HG02642 (cell line): Measurements from ENCODE around the gene MICAL3.

Experiments
- ATAC-seq: cut with Tn5 transposase; IDR thresholded peaks from one replicate; pipeline ENCODE4 v1.9.1; 2021; ENCODE audit warnings: mild to moderate bottlenecking; ENCODE audit not compliant: unreplicated experiment, poor library complexity

MICAL3 gene

DNA sequence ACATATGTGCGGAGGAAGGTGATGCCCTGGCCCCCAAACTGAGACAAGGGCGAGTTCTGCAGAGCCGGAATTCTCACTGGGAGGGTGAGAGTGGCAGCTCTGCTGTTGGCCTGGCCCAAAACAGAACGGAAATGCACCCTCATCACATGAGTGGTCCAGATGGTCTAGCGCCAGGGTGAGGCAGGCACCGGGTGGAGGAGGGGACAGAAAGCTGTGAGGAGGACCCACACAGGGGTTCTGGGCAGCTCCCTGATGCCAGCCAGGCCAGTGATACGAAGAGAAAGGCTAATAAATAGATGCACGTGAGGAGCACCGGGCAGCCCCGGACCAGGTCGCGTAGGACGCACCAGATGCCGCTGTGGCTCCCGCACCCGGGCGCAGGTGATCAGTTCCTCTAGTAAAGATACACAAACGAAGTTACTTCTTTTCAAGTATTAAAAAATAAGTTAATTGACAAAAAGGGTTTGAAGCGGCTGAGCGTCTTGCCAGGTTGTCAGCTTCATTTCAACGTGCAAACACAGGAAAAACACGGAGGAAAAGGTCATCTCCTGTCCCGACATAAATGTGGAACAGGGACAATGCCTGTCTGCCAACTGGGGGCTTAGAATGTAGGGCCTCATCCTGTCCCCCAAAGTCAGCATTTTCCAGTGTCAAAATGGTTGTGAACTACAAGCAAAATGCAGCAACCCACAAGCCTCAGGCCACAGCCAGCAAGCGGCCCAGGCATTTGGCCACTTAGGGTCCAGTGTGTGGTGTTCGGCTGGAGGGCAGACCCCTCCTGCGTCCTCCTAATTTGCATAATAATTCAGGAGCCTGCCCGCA lies 234.8 kb downstream of the MICAL3 start:
- no peak for ATAC-seq

DNA sequence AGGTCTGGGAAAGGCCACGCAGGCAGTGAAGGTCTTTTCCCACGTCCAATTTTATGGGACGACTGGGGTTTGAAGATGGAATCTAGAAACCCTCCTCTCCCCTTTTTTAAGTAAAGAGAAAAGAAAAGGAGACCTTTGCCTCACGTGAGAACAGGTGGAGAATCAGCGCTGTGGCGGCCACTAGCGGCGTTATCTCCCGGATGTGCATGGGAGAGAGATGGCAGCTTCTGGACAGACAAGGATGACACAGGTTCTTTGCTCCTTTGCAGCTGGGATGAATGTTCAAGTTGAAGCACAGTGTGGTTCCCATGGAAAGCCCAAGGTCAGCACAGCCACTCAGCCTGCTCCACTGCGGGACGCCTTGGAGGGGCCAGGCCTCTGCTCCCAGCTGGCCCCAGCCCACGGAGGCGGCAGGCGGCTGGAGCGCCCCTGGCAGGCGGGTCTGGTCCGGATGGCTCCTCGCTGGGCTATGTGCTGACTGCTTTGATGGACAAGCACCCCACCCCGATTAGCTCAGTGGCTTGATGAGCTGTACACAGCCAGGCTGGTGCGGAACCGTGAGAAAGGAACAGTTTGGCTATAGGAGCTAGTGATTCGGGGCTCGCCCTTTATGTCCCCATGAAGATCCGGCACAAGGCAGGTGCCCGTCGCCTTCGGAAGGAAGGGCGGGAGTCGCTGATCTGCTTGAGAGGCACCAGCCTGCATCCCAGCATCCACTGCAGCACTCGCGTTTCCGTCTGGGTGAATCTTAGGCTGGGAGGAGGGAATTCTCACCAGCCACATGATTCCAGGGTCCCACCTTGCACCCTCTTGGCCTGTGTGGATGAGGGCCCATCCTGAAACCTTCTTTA lies 235.6 kb downstream of the MICAL3 start:
- ATAC-seq, result no peak

DNA sequence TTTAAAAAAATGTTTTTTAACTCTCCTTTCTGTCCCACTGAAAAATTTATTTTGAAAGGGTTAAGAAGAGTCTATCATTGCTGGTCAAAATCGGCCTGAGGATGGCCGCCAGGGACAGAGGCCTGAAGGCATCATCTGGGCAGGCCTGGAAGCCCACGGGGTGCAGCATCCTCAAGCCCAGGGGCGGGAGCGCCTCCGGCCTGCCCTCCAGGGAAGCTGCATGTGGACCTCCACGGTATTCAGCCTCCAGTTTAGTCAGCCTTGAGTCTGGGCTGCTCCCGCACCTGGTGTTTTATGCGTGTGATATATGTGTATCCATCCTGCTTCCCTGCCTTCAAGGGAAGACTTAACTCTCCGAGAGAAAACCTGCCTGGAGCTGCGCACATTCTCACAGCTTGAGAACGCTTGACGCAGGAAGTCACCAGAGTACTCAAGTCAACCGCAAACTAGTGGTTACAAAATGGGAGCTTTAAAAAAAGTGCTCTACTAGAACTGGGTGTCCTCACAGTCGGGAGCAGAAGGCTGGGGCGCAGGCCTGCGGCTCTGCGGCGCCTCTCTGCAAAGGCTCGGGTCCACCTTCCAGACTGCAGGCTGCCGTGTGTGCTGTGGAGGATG lies 236.5 kb downstream of the MICAL3 start:
- no peak for ATAC-seq

DNA sequence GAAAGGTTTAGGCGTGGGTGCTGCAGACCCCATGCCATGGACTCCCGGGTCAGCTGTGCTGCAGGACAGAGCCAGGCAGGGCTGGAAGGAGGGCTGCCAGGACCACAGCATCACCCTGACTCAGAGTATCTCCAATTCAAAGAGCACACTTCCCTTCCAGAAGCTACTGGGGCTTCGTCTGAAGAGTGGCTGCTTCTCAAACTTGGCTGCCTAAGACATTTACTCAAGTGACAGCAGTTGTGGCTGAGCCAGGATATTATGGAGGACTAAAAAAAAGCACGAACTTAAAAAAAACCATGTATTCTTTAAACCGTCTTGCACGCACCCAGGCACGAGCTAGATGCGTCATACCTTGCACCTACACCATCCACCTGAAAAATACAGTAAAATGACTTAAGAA lies 237.1 kb downstream of the MICAL3 start:
- ATAC-seq, result no peak

DNA sequence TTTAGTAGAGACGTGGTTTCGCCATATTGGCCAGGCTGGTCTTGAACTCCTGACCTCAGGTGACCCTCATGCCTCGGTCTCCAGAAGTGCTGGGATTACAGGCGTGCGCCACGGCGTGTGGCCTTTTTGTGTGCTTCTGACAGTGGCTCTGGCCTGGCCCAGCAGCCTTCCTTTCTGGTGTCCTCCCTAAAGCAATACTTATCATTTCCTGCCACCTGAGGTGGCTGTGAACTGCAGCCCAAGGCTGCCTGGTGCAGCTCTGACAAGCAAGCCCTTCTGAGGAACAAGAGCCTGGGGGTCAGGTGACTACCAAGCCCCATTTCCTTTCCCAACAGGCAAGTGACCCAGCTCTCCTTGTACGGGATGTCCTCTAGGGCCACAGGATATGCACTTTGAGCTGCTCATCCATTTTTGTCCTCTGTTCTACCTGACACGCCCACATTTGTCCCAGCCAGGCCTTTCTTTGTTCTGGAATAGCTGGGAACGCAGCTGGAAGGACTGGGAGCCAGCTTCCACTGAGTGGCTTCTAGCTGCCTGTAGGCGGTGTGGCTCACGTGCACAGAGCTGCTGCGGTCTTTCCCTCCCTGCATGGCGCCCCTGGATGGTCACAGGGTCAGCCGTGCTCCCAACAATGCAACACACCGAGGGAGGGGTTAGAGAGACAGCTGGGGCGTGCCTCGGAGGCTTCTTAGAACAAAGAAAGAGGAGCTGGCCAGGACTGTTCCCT lies 237.8 kb downstream of the MICAL3 start:
- no peak for ATAC-seq

DNA sequence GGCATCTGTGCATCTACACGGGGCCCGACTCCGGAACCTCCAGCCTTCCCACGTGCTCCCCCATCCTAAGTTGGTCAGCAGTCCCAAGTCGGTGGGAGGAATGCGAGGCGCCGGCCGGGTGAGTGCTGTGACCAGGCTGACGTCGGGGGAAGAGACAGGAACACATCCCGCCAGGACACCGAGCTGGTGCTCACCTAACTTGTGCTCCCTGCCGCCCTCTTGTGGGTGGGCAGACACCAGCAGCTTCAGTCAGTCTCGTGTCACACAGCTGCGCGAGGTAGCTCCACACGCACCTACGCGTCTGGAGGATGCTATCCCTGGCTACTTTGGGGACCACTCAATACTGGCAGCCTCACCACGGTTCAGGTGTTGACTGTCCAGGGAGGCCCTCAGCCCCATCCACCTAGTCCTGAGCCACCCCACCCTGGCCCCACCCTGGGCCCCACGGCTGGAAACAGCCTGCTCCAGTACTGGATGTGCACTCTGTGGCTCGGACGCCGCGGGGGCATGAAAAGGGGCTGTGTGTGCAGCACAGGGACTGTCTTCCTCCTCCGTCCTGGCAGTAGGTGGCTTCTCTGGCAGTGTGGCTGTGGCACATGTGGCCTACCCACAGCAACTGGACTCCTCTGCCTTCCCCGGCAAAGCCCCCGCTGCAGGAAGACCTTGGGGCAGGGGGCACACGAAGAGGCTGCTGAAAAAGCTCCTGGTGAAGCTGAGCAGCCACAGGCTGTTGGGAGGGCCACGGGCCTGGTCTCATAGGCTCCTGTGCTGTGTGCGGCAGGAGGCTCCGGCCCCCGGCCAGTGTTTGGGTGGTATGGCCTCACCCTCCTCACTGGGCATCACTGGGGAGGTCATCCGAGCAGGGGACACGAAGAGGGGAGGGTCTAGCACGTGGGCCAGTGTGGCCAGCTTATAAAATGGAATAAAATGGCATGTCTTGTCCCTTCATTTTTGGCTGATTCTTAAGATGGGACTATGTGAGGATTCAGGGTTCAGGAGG lies 238.9 kb downstream of the MICAL3 start:
- no peak for ATAC-seq

DNA sequence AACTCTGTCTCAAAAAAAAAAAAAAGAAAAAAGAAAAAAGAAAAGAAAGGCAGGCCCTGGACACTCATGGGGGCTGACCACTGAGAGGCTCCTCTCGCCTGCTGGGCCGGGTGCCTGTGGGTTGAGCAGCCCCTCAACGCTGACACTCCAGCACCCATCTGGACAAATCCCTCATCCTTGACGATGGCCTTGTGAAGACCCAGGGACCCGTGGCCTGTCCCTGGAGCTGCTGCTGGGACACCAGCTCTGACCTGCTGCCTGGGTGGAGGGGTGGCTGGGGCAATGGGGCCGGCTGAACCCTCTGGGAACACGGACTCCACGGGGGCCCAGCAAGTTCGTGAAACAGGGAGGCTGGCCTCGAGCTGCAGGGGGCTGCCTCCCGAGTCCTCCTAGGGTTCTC lies 239.6 kb downstream of the MICAL3 start:
- ATAC-seq, result no peak

DNA sequence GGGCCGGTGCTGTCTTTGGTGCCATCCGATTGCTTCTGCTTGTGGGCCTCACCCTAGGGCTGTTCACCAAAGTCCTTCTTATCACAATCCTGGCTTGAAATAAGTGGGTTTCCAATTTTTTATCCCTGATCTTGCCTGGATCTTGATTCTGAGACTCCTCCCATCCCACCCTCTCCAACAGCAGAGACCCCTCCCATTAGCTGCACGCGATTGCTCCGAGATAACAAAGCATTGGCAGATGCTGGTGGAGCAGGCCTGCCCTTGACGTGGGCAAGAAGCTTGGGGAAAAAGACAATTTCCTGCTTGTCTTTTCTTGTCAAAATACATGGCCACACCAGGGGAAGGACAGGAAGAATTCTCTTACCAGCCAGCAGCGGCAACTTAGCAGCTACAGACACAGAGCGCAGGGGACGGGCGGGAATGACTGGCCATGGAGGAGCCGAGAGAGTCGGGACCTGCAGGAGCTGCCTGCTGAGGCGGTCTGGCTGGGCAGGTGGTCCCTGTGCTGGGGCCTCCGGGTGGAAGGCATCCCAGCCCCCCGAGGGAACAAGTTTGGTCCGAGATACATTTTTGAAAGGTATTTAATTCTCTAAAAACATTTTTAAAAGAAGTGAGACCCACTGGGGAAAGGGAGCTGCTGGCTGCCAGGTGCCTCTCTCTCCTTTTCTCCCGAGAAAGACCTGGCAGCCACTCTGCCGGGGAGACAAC lies 240.4 kb downstream of the MICAL3 start:
- ATAC-seq, result no peak

DNA sequence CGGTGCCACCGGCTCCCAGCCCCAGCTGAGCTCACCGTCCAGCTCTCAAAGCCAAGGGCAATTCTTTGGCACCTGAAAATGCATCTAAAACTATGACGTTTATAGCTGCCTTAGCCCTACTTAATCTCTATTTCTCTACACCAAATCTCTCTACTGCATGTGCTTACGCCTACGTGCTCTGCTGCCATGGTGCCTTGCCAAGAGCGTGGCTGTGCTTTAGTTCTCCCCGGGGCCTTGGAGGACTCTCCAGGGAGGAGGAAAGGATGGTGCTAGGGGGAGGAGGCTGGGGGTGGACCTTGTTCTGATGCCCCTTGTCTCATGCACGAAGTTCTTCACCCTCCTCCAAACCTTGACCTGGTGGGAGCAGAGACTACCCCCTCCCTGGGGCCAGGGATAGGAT lies 241.0 kb downstream of the MICAL3 start:
- ATAC-seq, result no peak

DNA sequence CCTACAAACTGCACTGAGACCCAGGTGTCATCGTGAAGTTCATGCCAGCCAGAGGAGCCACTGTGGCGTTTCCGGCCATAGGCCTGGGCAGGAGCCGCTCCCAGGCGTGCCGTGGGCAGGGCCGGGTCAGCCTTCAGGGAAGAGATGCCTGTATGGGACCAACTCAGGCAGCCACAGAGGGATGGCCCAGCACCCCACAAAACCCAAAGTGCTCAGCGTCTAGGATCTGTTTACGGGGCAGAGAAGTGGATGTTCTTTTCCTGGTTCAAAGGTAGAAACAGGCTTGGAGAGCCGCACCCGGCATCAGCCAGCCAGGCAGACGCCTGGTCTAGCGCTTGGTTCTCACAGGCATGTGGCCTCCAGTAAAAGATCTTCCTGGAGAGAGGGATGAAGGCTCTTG lies 241.7 kb downstream of the MICAL3 start:
- ATAC-seq, result no peak

DNA sequence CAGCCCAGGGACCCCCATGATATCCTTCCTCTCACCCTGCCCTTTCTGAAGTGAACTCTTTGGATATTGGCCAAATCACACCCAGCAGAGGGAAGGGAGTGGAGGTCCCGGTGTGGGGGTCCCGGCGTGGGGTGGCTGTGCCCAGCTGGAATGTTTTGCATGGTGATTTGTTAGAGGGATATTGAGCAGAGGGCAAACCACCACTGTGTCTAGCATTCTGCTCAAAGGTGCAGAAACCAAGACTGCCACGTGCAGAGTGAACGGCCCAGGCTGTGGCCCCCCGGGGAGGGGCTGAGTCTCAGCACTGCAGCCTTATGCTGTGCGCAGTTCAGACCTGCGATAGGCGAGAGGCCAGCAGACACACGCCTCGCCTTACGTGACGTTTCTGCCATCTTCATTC lies 242.2 kb downstream of the MICAL3 start:
- ATAC-seq, result no peak

DNA sequence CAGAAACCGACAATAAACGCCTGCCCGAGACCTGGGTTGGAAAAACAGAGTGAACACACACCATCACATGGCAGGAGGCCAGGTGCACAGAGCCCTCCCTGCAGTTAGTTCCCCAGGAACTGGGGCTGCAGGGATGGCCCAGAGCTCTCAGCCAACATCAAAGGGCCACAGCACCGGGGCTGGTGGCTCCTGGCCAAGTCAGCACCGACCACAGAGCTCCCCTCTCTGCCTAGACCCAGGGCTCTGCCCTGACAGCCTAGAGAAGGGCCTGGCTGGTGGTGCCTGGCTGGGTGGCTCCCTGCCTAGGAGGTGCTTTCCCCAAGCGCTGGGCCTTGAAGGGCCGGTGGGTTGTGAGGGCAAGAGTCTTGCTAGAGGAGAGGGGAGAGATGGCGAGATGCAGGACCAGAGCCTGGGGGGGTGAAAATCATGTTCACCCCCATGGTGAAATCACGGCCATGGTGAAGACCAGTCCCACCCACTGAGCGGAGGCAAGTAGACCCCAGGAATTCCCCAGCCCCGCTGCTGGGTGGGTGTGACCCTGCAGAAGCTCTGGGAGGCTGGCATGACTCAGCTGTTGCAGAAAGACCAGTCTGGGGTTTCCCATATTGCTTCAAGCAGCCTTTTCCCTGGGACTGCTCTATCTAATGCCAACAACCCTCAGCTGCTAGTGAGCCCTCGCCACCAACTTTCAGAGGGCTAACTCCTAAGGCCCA lies 242.9 kb downstream of the MICAL3 start:
- ATAC-seq, result peak; percentile 44

DNA sequence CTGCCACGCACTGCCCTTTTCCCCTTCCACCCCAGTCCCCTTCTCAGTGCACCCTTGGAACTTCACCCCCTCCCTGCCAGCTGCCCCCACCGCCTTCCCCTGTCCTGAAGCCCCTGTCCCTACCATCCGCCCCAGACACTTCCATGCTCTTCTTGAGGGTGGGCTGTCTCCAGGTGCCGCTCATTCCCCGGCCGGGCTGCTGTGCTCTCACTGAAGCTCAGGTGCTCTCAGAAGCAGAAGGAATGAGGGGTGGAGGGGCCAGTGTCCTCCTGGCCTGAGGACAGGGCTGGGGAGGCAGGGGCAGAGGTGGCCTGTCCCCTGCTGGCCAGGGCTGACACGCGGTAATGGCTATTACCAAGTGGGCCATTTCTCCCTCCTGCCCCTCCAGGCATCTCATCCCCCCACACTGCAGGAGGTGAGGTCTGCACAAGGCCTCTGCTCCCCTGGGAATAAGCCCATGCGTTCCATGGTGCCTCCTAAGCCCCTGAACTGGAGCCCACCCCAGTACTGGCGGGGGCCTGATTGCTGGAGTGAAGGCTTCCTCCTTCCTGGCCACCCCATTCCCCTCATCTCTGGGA lies 243.5 kb downstream of the MICAL3 start:
- no peak for ATAC-seq

DNA sequence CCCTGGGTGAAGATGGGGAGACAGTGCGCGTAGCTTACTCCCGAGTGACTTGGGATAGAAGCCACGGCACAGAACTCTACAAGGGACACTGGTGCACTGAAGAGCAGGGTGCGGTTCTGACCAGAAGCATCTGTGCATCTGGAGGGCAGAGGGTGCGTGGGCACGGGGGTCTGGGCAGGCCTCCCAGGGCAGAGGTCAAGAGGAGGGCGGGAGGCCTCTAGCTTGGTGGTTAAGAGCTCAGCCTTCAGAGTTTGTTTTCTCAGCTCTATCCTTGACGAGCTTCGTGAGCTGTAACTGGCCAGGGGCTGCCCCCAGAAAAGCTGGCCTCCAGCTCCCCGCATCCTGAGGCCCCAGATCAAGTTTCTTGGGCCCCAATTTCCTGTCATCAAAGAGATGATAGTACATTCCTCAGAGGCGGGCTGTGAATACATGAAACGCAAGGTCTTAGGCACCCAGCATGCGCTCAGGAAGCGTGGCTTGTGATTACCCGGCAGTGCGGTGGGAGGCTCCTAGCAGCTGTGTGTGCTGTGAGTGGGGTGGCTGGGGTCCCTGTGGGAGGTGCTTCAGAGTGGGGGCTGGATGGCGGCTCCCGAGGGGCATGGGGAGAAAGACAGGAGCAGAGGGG lies 244.1 kb downstream of the MICAL3 start:
- ATAC-seq, result no peak

DNA sequence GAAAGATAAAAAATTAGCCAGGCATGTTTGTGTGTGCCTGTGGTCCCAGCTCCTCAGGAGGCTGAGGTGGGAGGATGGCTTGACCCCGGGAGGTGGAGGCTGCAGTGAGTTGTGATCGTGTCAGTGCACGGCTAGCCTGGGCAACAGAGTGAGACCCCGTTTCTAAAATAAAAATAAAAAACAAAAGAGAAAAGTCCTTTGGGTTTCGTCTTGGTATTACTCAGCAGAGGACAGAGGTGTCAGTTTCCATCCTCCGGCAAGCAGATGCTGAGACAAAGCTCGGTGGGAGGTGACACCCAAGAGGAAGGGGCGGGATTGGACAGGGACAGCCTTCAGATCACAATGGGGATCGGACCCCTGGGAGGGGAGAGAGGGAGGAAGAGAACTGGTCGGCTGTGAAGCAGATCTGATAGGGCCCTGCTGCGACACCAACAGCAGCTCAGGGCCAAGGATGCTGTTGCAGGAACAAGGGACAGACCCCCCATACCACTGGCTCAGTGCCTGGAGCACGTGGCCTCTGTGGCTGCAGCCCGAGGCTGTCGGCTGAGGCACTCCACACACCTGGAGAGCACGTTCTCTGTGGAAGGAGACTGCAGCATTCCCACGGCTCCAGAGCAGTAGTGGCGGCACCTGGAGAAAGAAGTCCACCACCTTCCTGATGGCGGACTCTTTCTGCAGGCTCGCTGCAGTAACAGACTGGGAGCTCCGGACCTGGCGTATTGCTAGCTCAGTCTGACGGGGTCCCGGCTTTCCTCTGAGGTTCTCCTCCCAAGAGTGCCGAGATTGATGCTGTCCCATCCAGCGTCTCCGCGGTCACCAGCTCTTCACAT lies 244.9 kb downstream of the MICAL3 start:
- ATAC-seq, result peak; percentile 39

DNA sequence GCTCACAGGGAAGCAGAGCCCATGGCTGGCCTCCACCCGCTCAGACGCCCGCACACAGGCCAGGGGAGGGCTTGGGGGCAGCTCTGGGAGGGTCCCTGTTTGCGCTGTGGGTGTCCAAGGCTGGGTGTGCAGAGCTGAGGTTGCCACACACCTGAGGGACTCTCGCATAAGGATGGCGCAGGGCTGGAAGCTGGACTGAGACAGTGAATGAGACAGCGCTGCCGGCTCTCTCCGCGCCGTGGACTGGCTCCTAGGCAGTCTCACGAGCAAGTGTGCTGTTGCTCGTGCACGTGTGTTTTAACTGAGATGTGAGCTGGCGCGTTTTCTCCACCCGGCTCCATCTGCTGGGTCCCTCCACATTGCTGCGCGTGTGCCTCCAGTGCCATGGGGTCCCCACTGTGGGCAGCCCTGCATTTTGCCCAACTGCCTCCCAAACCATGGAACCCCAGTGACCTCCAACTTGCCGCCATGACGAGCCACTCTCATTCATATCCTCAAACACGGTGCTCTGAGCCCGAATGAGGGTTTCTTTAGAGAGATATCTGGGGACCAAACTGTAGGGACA lies 245.9 kb downstream of the MICAL3 start:
- no peak for ATAC-seq
